Kidney epithelial cell (primary cell): Measurements from ENCODE around the gene MAP3K9. TPM values are rescaled to one million over a fixed set of nuclear protein-coding genes. Genes with fewer than 3 reads are reported as not detected.

ENCODE experiments used
- DNase-seq: peaks from one replicate; pipeline ENCODE4 v3.0.0-alpha.2; 2010; ENCODE audit warnings: low read depth
- H3K27me3 ChIP-seq: 2 replicates; pipeline ENCODE4 v1.6.0; 2011; ENCODE audit warnings: low read length; ENCODE audit not compliant: control insufficient read depth, insufficient read depth
- H3K36me3 ChIP-seq: 2 replicates; pipeline ENCODE4 v1.5.1; 2011; ENCODE audit warnings: low read length; ENCODE audit not compliant: control insufficient read depth, insufficient read depth
- H3K4me3 ChIP-seq: 2 replicates; pipeline ENCODE4 v1.5.1; 2011; ENCODE audit warnings: low read depth, mild to moderate bottlenecking, control low read depth, low read length
- total RNA-seq: library from RNA; depleted of rRNA; stranded (reverse); fragments of >200 nt; gene quantifications from 2 replicates; pipeline ENCODE4 v1.2.3, GENCODE V29; 2015
- TF ChIP-seq, protein P1 (sequence below): IDR thresholded peaks from 2 replicates; pipeline ENCODE4 v1.5.1; 2011; ENCODE audit warnings: mild to moderate bottlenecking, moderate library complexity, low read length, control low read depth, inconsistent platforms; ENCODE audit not compliant: insufficient read depth, poor library complexity, severe bottlenecking

MAP3K9 gene
- total RNA-seq, 1 donor from 2014 or later = 10.4 TPM

DNA sequence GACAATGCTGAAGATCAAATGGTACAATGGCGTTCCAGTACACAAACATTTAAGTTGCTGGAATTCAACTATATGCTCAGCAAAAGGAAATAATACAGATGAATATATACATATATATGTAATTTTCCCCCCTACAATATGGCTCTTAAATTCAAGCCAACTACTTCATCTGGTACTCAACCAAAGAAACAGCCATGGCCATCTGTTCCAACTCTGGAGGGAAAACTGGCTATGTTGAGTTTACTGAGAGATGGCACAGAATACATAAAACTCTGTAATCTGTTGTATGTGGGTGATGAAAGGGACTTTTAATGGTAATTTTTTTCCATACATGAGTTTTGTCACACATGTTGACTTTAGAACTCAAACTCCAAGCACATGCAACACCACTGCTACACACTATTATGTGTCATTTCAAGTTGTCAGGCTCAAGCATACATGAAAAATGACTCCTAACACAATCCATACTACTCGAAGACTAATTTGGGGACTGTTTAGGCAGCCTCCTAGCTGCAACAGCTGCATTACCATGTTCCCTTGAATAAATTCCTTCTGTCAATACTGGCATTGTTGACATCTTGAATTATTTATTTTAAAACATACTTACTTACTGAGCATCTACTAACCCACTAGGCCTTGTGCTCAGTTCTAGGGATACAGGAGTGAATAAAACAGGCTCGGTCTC is 38.2 kb upstream of the MAP3K9 start:
- TF ChIP-seq, protein P1, sequence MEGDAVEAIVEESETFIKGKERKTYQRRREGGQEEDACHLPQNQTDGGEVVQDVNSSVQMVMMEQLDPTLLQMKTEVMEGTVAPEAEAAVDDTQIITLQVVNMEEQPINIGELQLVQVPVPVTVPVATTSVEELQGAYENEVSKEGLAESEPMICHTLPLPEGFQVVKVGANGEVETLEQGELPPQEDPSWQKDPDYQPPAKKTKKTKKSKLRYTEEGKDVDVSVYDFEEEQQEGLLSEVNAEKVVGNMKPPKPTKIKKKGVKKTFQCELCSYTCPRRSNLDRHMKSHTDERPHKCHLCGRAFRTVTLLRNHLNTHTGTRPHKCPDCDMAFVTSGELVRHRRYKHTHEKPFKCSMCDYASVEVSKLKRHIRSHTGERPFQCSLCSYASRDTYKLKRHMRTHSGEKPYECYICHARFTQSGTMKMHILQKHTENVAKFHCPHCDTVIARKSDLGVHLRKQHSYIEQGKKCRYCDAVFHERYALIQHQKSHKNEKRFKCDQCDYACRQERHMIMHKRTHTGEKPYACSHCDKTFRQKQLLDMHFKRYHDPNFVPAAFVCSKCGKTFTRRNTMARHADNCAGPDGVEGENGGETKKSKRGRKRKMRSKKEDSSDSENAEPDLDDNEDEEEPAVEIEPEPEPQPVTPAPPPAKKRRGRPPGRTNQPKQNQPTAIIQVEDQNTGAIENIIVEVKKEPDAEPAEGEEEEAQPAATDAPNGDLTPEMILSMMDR = no peak
- no peaks in the 10 kb centered on the region for H3K36me3 ChIP-seq
- H3K4me3 ChIP-seq = no peak overlapping the region
- no peaks in the 10 kb centered on the region for H3K27me3 ChIP-seq
- no peak for DNase-seq

DNA sequence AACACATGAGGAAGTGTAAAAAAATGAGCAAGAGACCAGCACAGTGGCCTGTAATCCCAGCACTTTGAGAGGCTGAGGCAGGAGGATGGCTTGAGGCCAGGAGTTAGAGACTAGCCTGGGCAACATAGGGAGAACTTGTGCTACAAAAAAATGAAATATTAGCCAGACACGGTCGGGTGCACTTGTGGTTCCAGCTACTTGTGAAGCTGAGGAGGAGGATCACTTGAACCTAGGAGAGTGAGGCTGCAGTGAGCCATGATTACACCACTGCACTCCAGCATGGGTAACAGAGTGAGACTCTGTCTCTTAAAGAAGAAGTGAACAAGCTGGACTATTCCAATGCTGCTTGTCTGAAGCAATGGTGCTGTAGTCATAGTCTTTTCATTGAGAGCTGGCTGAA is 36.3 kb upstream of the MAP3K9 start:
- Histone ChIP-seq H3K27me3 (no peaks in the 10 kb centered on the region), H3K36me3 (no peaks in the 10 kb centered on the region), H3K4me3 (no peak overlapping the region)
- TF ChIP-seq, protein P1 = no peak
- DNase-seq = no peak

DNA sequence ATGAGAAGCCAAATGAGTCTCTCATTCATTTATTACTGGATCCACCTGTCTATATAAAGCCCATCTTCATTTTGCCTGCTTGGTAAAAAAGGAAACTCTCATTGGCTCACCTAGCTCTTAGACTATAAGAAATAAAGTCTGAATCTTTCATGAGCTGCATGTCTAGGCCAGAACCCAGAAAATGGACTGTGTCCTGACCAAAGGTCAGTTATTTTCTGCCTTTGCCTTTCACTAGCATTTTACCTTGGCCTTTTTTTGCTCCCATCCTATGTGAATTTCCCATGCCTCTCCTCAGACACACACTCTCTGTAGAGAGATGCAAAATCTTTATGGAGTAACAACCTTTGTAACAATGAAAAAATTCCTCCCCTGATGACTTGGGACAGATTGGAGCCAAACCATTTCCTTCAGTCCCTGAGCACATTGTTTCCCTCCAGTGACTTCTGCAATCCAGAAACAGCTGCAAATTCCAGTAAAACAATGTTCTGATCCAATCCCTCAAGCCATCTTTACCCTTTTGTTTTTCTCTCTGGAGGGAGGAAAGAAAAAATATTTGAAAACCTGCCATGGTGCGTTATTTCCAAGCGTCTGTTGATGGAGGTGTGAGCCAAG is 33.6 kb upstream of the MAP3K9 start:
- H3K27me3 ChIP-seq = no peaks in the 10 kb centered on the region
- DNase-seq = no peak
- TF ChIP-seq, protein P1 = no peak
- no peak overlapping the region for H3K4me3 ChIP-seq
- H3K36me3 ChIP-seq = no peaks in the 10 kb centered on the region

DNA sequence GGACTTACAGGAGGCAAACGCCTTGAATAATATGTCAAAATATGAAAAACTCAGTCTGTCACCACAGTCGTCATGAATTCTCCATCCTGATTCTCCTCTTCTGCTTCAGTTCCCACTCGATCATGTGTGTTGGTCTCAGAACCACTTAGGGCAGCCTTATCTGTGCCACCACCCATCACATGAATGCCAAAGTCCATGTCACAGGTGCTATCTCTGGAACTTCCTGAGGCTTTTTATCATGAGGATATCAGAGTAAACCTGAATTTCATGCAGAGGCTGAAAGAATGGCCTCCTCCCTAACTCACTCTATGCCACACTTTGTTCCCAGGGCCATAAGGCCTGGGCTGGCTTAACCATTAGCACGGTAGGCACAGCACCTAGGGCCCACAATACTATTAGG is 28.8 kb upstream of the MAP3K9 start:
- TF ChIP-seq, protein P1 = no peak
- DNase-seq = no peak
- Histone ChIP-seq H3K27me3 (no peaks in the 10 kb centered on the region), H3K4me3 (no peak overlapping the region), H3K36me3 (no peaks in the 10 kb centered on the region)

DNA sequence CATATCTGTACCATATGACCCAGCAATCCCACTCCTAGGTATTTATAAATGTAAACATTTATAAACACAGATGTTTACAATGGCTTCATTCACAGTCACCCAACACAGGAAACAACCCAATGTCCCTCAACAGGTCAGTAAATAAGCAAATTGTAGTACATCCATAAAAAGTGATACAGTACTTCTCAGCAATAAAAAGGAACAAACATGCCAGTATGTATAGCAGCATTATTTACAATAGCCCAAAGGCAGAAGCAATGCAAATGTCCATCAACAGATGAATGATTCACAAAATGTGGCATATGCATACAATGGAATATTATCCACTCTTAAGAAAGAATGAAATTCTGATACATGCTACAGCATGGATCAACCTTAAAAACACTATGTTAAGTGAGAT is 27.6 kb upstream of the MAP3K9 start:
- no peaks in the 10 kb centered on the region for H3K27me3 ChIP-seq
- no peak overlapping the region for H3K4me3 ChIP-seq
- TF ChIP-seq, protein P1 = no peak
- no peak for DNase-seq
- H3K36me3 ChIP-seq = no peaks in the 10 kb centered on the region

DNA sequence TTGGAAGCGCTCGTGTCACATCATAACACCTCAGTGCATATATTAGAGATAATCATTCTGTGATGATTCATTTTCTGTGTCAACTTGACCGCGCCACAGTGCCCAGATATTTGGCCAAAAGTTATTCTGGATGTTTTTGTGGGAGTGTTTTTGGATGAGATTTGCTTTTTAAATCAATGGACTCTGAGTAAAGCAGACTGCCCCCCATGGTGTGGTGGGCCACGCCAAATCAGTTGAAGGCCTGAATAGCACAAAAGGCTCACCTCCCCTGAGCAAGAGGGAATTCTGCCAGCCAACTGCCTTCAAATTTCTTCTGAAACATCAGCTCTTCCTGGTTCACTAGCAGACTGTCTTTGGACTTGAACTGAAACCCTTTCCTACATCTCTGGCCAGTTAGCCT is 24.6 kb upstream of the MAP3K9 start:
- Histone ChIP-seq H3K4me3 (no peak overlapping the region), H3K36me3 (no peaks in the 10 kb centered on the region), H3K27me3 (no peaks in the 10 kb centered on the region)
- DNase-seq = no peak
- TF ChIP-seq, protein P1 = no peak
